Occipital lobe (tissue), 2 donors: ENCODE measurements around the gene PTPRG. TPM values are rescaled to one million over a fixed set of nuclear protein-coding genes. Genes with fewer than 3 reads are reported as not detected.
A peak's percentile ranks its signal among the peaks of the same experiment; 100 is the strongest.

Source experiments
- DNase-seq: peaks from one replicate; lab custom pipeline; 2025; lab: John Stamatoyannopoulos, UW
- total RNA-seq: library from RNA; depleted of rRNA; stranded (reverse); fragments of >200 nt; gene quantifications from one replicate; pipeline ENCODE4 v1.2.3, GENCODE V29; 2014

The PTPRG gene
- total RNA-seq, 1 donor from 2014 or later: 81.4 TPM

- DNase-seq: no peak
These were observed 691.2 kb downstream of the PTPRG start for GRCh38 chr3:62252438-62253157.

GRCh38 chr3:62253971-62254370 is 692.6 kb downstream of the PTPRG start:
- no peak for DNase-seq

- DNase-seq: no peak
These were observed 694.4 kb downstream of the PTPRG start for GRCh38 chr3:62255758-62256157.

- no peak for DNase-seq
These were observed 698.6 kb downstream of the PTPRG start for GRCh38 chr3:62259924-62260323.

GRCh38 chr3:62260655-62261054 is 699.3 kb downstream of the PTPRG start:
- no peak for DNase-seq

GRCh38 chr3:62261121-62261520 is 699.8 kb downstream of the PTPRG start:
- no peak for DNase-seq

GRCh38 chr3:62261736-62262135 is 700.4 kb downstream of the PTPRG start:
- no peak for DNase-seq

- DNase-seq: no peak
These were observed 704.2 kb downstream of the PTPRG start for GRCh38 chr3:62265528-62265927.

- no peak for DNase-seq
These were observed 705.4 kb downstream of the PTPRG start for GRCh38 chr3:62266668-62267283.

GRCh38 chr3:62276658-62277180 is 715.3 kb downstream of the PTPRG start:
- no peak for DNase-seq

- no peak for DNase-seq
These were observed 716.1 kb downstream of the PTPRG start for GRCh38 chr3:62277450-62277849.

- no peak for DNase-seq
These were observed 716.6 kb downstream of the PTPRG start for GRCh38 chr3:62277986-62278385.

- no peak for DNase-seq
These were observed 720.4 kb downstream of the PTPRG start for GRCh38 chr3:62281726-62282125.

- no peak for DNase-seq
These were observed 723.1 kb downstream of the PTPRG start for GRCh38 chr3:62284442-62284841.

GRCh38 chr3:62287392-62287927 is 726.1 kb downstream of the PTPRG start:
- DNase-seq: no peak

GRCh38 chr3:62289922-62290321 is 728.6 kb downstream of the PTPRG start:
- DNase-seq: no peak

GRCh38 chr3:62293051-62293780 is 731.8 kb downstream of the PTPRG start:
- no peak for DNase-seq

GRCh38 chr3:62295571-62295970 is 734.2 kb downstream of the PTPRG start:
- DNase-seq: no peak

- DNase-seq: no peak
These were observed 739.2 kb downstream of the PTPRG start for GRCh38 chr3:62300617-62301016.

GRCh38 chr3:62312201-62312600 is 750.8 kb downstream of the PTPRG start:
- no peak for DNase-seq

- no peak for DNase-seq
These were observed 755.2 kb downstream of the PTPRG start for GRCh38 chr3:62316525-62316924.

GRCh38 chr3:62318365-62318751 is 757.0 kb downstream of the PTPRG start:
- DNase-seq: peak; percentile 6
